GM20000 (cell line): ENCODE results near the gene LCAT.

Source experiments
- DNase-seq: peaks from one replicate; pipeline ENCODE4 v3.0.0; 2012; ENCODE audit warnings: low spot score
- CTCF ChIP-seq: IDR thresholded peaks from 2 replicates; pipeline ENCODE4 v1.5.1; 2012; ENCODE audit warnings: mild to moderate bottlenecking, control low read depth; ENCODE audit errors: extremely low read depth, missing control alignments

The LCAT gene

GRCh38 chr16:67926181-67926750, 17.7 kb downstream of the LCAT start:
- no peak for DNase-seq
- no peak for TF ChIP-seq CTCF

- no peak for DNase-seq
- no peak for TF ChIP-seq CTCF
Observed at GRCh38 chr16:67924140-67924906, 19.6 kb downstream of the LCAT start.

GRCh38 chr16:67923414-67924116, 20.4 kb downstream of the LCAT start:
- DNase-seq, result no peak
- TF ChIP-seq CTCF, result no peak

- no peak for DNase-seq
- TF ChIP-seq CTCF, result no peak
Observed at GRCh38 chr16:67922740-67923139, 21.2 kb downstream of the LCAT start.

GRCh38 chr16:67922221-67922620, 21.7 kb downstream of the LCAT start:
- no peak for DNase-seq

GRCh38 chr16:67919622-67920221, 24.2 kb downstream of the LCAT start:
- no peak for TF ChIP-seq CTCF
- no peak for DNase-seq

More at GRCh38 chr16:67922221-67922620, 21.7 kb downstream of the LCAT start:
- TF ChIP-seq CTCF, result no peak

GRCh38 chr16:67917852-67918236, 26.1 kb downstream of the LCAT start:
- no peak for DNase-seq

More at GRCh38 chr16:67917852-67918236, 26.1 kb downstream of the LCAT start:
- no peak for TF ChIP-seq CTCF
